Body of pancreas (tissue), 4 donors: ENCODE data around the gene RASA2.

Source experiments
- POLR2A ChIP-seq, 3 donors: fragments of 450-650 bp; IDR thresholded peaks; one replicate each; pipeline ENCODE4 v1.6.1; 2016; ENCODE audit warnings: antibody characterized with exemption in 3 of 3, mild to moderate bottlenecking in 2 of 3
- TF ChIP-seq, protein P1 (sequence below), 7 experiments: fragments of 450-650 bp in 4 of 7; fragments of 200-600 bp in 3 of 7; sonication (generic) in 3 of 7; IDR thresholded peaks; one replicate each; pipeline ENCODE4 v1.5.1; 2016 to 2019; ENCODE audit warnings: antibody characterized with exemption in 7 of 7

- TF ChIP-seq, protein P1, sequence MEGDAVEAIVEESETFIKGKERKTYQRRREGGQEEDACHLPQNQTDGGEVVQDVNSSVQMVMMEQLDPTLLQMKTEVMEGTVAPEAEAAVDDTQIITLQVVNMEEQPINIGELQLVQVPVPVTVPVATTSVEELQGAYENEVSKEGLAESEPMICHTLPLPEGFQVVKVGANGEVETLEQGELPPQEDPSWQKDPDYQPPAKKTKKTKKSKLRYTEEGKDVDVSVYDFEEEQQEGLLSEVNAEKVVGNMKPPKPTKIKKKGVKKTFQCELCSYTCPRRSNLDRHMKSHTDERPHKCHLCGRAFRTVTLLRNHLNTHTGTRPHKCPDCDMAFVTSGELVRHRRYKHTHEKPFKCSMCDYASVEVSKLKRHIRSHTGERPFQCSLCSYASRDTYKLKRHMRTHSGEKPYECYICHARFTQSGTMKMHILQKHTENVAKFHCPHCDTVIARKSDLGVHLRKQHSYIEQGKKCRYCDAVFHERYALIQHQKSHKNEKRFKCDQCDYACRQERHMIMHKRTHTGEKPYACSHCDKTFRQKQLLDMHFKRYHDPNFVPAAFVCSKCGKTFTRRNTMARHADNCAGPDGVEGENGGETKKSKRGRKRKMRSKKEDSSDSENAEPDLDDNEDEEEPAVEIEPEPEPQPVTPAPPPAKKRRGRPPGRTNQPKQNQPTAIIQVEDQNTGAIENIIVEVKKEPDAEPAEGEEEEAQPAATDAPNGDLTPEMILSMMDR (IDR thresholded peaks at IDR 0.05) = no peak
- no peak for TF ChIP-seq POLR2A (IDR thresholded peaks at IDR 0.05)
These were observed 27.8 kb upstream of the RASA2 start for GRCh38 chr3:141459008-141459407.
